Smooth muscle cell (in vitro differentiated cells): ENCODE measurements around the gene VMP1. TPM values are rescaled to one million over a fixed set of nuclear protein-coding genes. Genes with fewer than 3 reads are reported as not detected.
"Not testable (repeated sequence)": the region's sequence is repeated elsewhere in the genome, so short reads cannot be mapped to it uniquely, and the experiment has no call there.

ENCODE experiments used
- DNase-seq: peaks from one replicate; lab custom pipeline; 2025; ENCODE audit not compliant: unreplicated experiment; lab: John Stamatoyannopoulos, UW
- H2AFZ ChIP-seq: fragments of 200-600 bp; sonication (generic); 2 replicates; pipeline ENCODE4 v1.6.0; 2016; ENCODE audit warnings: antibody characterized with exemption, low read depth, mild to moderate bottlenecking
- H3F3A ChIP-seq: fragments of 200-600 bp; sonication (generic); 2 replicates; pipeline ENCODE4 v1.6.0; 2017; ENCODE audit warnings: antibody characterized with exemption, low read depth
- H3K27ac ChIP-seq: fragments of 200-600 bp; sonication (generic); 2 replicates; pipeline ENCODE4 v1.5.1; 2016; ENCODE audit warnings: low read depth, mild to moderate bottlenecking
- H3K27me3 ChIP-seq: fragments of 200-600 bp; sonication (generic); 2 replicates; pipeline ENCODE4 v1.6.1; 2016; ENCODE audit warnings: low read depth, mild to moderate bottlenecking
- H3K36me3 ChIP-seq: fragments of 200-600 bp; sonication (generic); 2 replicates; pipeline ENCODE4 v1.5.1; 2016; ENCODE audit warnings: low read depth
- H3K4me1 ChIP-seq: fragments of 200-600 bp; sonication (generic); 2 replicates; pipeline ENCODE4 v1.5.1; 2016; ENCODE audit warnings: low read depth
- H3K4me2 ChIP-seq: fragments of 200-600 bp; sonication (generic); 2 replicates; pipeline ENCODE4 v1.6.0; 2016; ENCODE audit warnings: mild to moderate bottlenecking
- H3K4me3 ChIP-seq: fragments of 200-600 bp; sonication (generic); 2 replicates; pipeline ENCODE4 v1.5.1; 2016; ENCODE audit warnings: mild to moderate bottlenecking
- H3K79me2 ChIP-seq: fragments of 200-600 bp; sonication (generic); 2 replicates; pipeline ENCODE4 v1.6.0; 2016; ENCODE audit warnings: low read depth, mild to moderate bottlenecking
- H3K9ac ChIP-seq: fragments of 200-600 bp; sonication (generic); 2 replicates; pipeline ENCODE4 v1.6.0; 2016; ENCODE audit warnings: low read depth
- H3K9me3 ChIP-seq: fragments of 200-600 bp; sonication (generic); replicated peaks from 2 replicates; pipeline ENCODE4 v1.5.1; 2016; ENCODE audit warnings: low read depth
- H4K20me1 ChIP-seq: fragments of 200-600 bp; sonication (generic); 2 replicates; pipeline ENCODE4 v1.6.0; 2016; ENCODE audit warnings: low read depth
- WGBS: methylation state at CpG from one replicate; pipeline ENCODE4 v1.1.7; 2016; ENCODE audit warnings: low lambda C conversion rate; 5-methylcytosine and 5-hydroxymethylcytosine counted together
- polyA plus RNA-seq: library from polyadenylated mRNA; unstranded; fragments of >200 nt; fragmentation: Nextera tagmentation; extraction: Ambion mirVana; gene quantifications from 2 replicates; pipeline ENCODE4 v1.2.1, GENCODE V29; 2016
- total RNA-seq: library from RNA; depleted of rRNA; stranded (reverse); fragments of >200 nt; gene quantifications from 2 replicates; pipeline ENCODE4 v1.2.3, GENCODE V29; 2014
- TF ChIP-seq, protein P1 (sequence below): fragments of 200-600 bp; sonication (generic); IDR thresholded peaks from 2 replicates; pipeline ENCODE4 v1.5.1; 2017; ENCODE audit warnings: borderline replicate concordance, mild to moderate bottlenecking, antibody characterized with exemption; ENCODE audit not compliant: insufficient read depth, poor library complexity, severe bottlenecking

Gene VMP1
- total and polyA plus RNA-seq, 2 experiments from 2014 or later, result 102 to 545 TPM

DNA sequence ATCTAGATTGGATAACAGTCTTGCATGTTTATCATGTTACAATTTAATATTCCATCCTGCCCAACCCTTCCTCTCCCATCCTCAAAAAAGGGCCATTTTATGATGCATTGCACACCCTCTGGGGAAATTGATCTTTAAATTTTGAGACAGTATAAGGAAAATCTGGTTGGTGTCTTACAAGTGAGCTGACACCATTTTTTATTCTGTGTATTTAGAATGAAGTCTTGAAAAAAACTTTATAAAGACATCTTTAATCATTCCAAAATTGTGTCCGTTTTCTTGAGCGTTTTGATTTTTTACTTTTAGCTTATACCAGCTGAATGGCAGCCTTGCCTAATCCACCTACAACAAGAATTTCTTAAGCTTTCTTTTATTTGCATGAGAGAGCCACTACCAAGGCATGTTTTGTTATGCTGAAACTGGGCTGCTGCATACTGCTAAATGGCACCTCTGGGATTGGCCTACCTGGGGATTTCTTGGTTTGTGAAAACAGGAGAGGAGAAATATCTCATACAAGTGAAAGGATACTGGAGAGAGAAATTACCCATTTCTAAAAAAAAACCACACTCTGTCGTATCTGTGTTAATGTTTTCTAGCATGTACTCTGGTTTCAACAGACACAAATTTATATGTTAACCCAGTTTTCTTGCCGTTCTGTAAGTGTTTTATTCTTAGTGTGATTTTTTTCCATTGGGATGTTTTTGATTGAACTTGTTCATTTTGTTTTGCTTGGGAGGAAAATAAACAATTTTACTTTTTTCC, 133.1 kb downstream of the VMP1 start:
- peak overlapping the region; percentile 94 for H3K4me2 ChIP-seq
- H3K27ac ChIP-seq, result peak overlapping the region; percentile 100
- H3F3A ChIP-seq, result peaks cover 48% of the 10 kb centered on the region
- no peak for DNase-seq
- no peak overlapping the region for H2AFZ ChIP-seq
- peaks cover 52% of the 10 kb centered on the region for H3K79me2 ChIP-seq
- H4K20me1 ChIP-seq, result peaks cover 50% of the 10 kb centered on the region
- peaks cover 20% of the 10 kb centered on the region for H3K36me3 ChIP-seq
- no peaks in the 10 kb centered on the region for H3K9me3 ChIP-seq
- H3K27me3 ChIP-seq, result no peaks in the 10 kb centered on the region
- peaks cover 21% of the 10 kb centered on the region for H3K4me1 ChIP-seq
- peak overlapping the region; percentile 98 for H3K4me3 ChIP-seq
- TF ChIP-seq, protein P1, sequence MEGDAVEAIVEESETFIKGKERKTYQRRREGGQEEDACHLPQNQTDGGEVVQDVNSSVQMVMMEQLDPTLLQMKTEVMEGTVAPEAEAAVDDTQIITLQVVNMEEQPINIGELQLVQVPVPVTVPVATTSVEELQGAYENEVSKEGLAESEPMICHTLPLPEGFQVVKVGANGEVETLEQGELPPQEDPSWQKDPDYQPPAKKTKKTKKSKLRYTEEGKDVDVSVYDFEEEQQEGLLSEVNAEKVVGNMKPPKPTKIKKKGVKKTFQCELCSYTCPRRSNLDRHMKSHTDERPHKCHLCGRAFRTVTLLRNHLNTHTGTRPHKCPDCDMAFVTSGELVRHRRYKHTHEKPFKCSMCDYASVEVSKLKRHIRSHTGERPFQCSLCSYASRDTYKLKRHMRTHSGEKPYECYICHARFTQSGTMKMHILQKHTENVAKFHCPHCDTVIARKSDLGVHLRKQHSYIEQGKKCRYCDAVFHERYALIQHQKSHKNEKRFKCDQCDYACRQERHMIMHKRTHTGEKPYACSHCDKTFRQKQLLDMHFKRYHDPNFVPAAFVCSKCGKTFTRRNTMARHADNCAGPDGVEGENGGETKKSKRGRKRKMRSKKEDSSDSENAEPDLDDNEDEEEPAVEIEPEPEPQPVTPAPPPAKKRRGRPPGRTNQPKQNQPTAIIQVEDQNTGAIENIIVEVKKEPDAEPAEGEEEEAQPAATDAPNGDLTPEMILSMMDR, result no peak
- WGBS, result 3% methylated on average over 4 of the region's 4 CpGs
- H3K9ac ChIP-seq, result peak overlapping the region; percentile 100

DNA sequence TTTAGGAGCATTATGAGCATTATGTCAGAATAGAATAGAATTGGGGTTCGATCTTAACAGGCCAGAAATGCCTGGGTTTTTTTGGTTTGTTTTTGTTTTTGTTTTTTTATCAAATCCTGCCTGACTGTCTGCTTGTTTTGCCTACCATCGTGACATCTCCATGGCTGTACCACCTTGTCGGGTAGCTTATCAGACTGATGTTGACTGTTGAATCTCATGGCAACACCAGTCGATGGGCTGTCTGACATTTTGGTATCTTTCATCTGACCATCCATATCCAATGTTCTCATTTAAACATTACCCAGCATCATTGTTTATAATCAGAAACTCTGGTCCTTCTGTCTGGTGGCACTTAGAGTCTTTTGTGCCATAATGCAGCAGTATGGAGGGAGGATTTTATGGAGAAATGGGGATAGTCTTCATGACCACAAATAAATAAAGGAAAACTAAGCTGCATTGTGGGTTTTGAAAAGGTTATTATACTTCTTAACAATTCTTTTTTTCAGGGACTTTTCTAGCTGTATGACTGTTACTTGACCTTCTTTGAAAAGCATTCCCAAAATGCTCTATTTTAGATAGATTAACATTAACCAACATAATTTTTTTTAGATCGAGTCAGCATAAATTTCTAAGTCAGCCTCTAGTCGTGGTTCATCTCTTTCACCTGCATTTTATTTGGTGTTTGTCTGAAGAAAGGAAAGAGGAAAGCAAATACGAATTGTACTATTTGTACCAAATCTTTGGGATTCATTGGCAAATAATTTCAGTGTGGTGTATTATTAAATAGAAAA, 133.8 kb downstream of the VMP1 start:
- not testable (repeated sequence) for H3K27me3 ChIP-seq, DNase-seq, H3K9me3 ChIP-seq, H2AFZ ChIP-seq
- H3K36me3 ChIP-seq, result peaks cover 20% of the 10 kb centered on the region
- H3K9ac ChIP-seq, result peak overlapping the region; percentile 100
- H3F3A ChIP-seq, result peaks cover 56% of the 10 kb centered on the region
- H3K4me1 ChIP-seq, result peaks cover 21% of the 10 kb centered on the region
- H3K4me3 ChIP-seq, result peak overlapping the region; percentile 98
- peak overlapping the region; percentile 100 for H3K27ac ChIP-seq
- H3K79me2 ChIP-seq, result peaks cover 45% of the 10 kb centered on the region
- H4K20me1 ChIP-seq, result peaks cover 53% of the 10 kb centered on the region
- H3K4me2 ChIP-seq, result peak overlapping the region; percentile 94
- 21% methylated on average over 7 of the region's 7 CpGs for WGBS

DNA sequence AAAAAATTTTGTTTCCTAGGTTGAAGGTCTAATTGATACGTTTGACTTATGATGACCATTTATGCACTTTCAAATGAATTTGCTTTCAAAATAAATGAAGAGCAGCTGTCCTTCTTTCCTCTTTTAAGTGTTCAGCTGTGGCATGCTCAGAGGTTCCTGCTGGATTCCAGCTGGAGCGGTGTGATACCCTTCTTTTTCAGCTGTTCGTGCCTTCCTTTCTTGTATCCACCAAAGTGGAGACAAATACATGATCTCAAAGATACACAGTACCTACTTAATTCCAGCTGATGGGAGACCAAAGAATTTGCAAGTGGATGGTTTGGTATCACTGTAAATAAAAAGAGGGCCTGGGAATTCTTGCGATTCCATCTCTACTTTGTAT, 134.4 kb downstream of the VMP1 start:
- not testable (repeated sequence) for H3K9me3 ChIP-seq, DNase-seq, H3K27me3 ChIP-seq, H2AFZ ChIP-seq
- H3K9ac ChIP-seq, result peak overlapping the region; percentile 100
- peaks cover 20% of the 10 kb centered on the region for H3K36me3 ChIP-seq
- peaks cover 42% of the 10 kb centered on the region for H3K79me2 ChIP-seq
- H4K20me1 ChIP-seq, result peaks cover 53% of the 10 kb centered on the region
- H3K4me1 ChIP-seq, result peaks cover 18% of the 10 kb centered on the region
- 66% methylated on average over 4 of the region's 4 CpGs for WGBS
- H3F3A ChIP-seq, result peaks cover 56% of the 10 kb centered on the region
- H3K4me3 ChIP-seq, result peak overlapping the region; percentile 98
- peak overlapping the region; percentile 100 for H3K27ac ChIP-seq
- H3K4me2 ChIP-seq, result peak overlapping the region; percentile 94

DNA sequence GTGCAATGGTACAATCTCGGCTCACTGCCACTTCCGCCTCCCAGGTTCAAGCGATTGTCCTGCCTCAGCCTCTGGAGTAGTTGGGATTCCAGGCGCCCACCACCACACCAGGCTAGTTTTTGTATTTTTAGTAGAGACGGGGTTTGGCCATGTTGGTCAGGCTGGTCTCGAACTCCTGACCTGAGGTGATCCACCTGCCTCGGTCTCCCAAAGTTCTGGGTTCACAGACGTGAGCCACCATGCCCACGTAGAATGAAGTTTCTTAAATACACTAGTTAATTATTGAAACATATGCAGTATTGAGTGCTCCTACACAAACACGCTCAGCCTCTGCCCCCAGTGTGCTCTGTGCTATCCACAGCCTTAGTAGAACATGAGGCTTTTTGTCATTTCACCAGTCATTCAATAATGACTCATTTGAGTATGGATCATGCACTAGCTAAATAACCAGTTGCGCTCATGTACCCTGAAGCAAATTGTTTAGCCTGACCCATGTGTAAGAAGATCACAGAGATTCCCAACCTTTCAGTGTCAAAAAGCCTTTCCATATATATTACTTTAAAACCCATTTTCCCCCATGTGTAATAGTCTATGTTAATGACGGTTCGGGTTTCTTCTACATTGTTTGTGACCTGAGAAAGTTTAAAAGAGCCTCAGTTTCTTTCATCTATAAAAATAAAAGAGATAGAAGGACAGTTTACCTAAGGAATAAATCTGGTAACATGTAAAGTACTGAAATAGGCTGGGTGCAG, 135.6 kb downstream of the VMP1 start:
- H3K9ac ChIP-seq, result peak overlapping the region; percentile 41
- peak overlapping the region; percentile 100 for H3K27ac ChIP-seq
- H3K9me3 ChIP-seq, result no peaks in the 10 kb centered on the region
- DNase-seq, result no peak
- TF ChIP-seq, protein P1, result no peak
- peaks cover 38% of the 10 kb centered on the region for H3K79me2 ChIP-seq
- H3K4me1 ChIP-seq, result peaks cover 11% of the 10 kb centered on the region
- WGBS, result 30% methylated on average over 13 of the region's 13 CpGs
- H3K4me3 ChIP-seq, result no peak overlapping the region
- peaks cover 20% of the 10 kb centered on the region for H3K36me3 ChIP-seq
- no peak overlapping the region for H3K4me2 ChIP-seq
- no peaks in the 10 kb centered on the region for H3K27me3 ChIP-seq
- no peak overlapping the region for H2AFZ ChIP-seq
- H3F3A ChIP-seq, result peaks cover 55% of the 10 kb centered on the region
- peaks cover 53% of the 10 kb centered on the region for H4K20me1 ChIP-seq
